ENCODE measurements around the gene B4GALNT4. TPM values are rescaled to one million over a fixed set of nuclear protein-coding genes. Genes with fewer than 3 reads are reported as not detected.

The B4GALNT4 gene
- total RNA-seq, 1 donor from 2014 or later = 1.5 TPM

DNA sequence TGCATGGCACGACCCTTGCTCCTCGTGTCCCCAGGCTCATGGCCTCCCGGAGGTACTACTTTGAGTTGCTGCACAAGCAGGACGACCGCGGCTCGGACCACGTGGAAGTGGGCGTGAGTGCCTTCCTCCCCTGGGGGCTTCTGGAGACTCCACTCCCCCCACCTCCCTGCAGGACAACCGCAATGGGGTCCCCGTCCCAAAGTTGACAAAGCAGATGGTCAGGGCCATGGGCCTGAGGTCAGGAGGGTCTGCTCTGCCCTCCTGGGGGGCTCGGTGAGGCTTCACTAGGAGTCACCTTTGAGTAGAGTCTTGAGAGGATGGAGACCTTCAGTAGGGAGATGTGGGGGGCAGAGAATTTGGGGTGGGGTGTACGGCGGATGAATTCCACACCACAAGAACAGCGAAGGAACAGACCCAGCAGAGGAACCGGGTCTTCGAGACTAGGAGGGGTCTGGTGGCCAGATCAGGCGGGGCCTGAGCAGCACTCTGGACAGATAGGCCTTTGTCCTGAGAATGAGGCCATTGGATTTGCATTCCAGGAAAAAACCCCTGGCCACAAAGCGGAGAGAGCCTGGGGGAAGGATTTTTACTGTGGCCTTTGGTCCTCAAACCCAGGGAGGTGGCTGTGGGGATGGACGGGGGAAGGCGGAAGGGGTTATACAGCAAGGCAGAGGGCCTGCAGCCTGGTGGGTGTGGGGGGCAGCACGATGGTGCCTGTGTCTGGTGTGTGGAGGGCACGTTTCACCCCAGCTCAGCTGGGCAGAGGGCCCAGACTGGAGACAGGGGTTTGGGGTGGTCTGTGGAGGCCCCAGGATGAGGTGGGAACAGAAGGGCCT is 4.6 kb downstream of the B4GALNT4 start:
- H3K36me3 ChIP-seq = no peaks in the 10 kb centered on the region
- TF ChIP-seq, protein P1, sequence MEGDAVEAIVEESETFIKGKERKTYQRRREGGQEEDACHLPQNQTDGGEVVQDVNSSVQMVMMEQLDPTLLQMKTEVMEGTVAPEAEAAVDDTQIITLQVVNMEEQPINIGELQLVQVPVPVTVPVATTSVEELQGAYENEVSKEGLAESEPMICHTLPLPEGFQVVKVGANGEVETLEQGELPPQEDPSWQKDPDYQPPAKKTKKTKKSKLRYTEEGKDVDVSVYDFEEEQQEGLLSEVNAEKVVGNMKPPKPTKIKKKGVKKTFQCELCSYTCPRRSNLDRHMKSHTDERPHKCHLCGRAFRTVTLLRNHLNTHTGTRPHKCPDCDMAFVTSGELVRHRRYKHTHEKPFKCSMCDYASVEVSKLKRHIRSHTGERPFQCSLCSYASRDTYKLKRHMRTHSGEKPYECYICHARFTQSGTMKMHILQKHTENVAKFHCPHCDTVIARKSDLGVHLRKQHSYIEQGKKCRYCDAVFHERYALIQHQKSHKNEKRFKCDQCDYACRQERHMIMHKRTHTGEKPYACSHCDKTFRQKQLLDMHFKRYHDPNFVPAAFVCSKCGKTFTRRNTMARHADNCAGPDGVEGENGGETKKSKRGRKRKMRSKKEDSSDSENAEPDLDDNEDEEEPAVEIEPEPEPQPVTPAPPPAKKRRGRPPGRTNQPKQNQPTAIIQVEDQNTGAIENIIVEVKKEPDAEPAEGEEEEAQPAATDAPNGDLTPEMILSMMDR (IDR thresholded peaks at IDR 0.05; ENCODE audit: borderline replicate concordance) = no peak
- H3K27ac ChIP-seq (replicated peaks) = no peak overlapping the region
- no peaks in the 10 kb centered on the region for H3K9me3 ChIP-seq (replicated peaks)
- peaks cover 63% of the 10 kb centered on the region for H3K27me3 ChIP-seq (ENCODE audit: low read depth)
- no peak for DNase-seq
- peaks cover 1% of the 10 kb centered on the region for H3K4me1 ChIP-seq
- H3K4me3 ChIP-seq = no peak overlapping the region
- intact Hi-C loops (cut with micrococcal nuclease) = no loop called here

DNA sequence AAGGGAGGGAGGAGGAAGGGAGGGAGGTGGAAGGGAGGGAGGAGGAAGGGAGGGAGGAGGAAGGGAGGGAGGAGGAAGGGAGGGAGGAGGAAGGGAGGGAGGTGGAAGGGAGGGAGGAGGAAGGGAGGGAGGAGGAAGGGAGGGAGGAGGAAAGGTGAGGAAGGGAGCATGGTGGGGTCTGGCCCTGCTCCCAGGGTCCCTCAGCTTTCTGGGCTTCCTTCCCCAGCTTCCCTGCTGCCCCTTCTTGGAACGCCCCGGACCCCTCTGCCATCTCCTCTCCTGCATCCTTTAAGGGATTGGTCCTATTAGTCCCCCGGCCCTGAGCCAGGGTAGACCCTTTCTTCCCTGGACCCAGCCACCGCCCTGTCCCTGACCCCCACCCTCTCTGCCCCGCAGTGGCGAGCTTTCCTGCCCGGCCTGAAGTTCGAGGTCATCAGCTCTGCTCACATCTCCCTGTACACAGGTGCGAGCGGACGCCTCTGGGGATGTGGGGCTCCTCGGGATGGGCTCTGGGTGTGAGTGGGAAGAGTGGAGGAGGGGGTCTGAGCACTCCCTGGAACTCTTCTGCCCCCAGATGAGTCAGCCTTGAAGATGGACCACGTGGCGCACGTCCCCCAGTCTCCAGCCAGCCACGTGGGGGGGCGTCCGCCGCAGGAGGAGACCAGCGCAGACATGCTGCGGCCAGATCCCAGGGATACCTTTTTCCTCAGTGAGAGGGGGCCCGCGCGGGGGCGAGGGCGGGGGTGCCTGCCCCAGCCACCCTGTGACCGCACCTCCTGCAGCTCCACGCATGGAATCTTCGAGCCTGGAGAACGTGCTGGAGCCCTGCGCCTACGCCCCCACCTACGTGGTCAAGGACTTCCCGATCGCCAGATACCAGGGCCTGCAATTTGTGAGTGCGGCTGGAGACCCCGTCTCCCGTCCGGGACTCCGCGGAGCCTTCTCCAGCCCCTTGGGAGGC is 6.0 kb downstream of the B4GALNT4 start:
- Histone ChIP-seq H3K4me1 (no peaks in the 10 kb centered on the region), H3K27me3 (ENCODE audit: low read depth) (peaks cover 71% of the 10 kb centered on the region), H3K27ac (replicated peaks) (no peak overlapping the region), H3K9me3 (replicated peaks) (no peaks in the 10 kb centered on the region), H3K4me3 (no peak overlapping the region), H3K36me3 (no peaks in the 10 kb centered on the region)
- intact Hi-C loops (cut with micrococcal nuclease) = no loop called here
- DNase-seq = no peak
- TF ChIP-seq, protein P1 (IDR thresholded peaks at IDR 0.05; ENCODE audit: borderline replicate concordance) = no peak

DNA sequence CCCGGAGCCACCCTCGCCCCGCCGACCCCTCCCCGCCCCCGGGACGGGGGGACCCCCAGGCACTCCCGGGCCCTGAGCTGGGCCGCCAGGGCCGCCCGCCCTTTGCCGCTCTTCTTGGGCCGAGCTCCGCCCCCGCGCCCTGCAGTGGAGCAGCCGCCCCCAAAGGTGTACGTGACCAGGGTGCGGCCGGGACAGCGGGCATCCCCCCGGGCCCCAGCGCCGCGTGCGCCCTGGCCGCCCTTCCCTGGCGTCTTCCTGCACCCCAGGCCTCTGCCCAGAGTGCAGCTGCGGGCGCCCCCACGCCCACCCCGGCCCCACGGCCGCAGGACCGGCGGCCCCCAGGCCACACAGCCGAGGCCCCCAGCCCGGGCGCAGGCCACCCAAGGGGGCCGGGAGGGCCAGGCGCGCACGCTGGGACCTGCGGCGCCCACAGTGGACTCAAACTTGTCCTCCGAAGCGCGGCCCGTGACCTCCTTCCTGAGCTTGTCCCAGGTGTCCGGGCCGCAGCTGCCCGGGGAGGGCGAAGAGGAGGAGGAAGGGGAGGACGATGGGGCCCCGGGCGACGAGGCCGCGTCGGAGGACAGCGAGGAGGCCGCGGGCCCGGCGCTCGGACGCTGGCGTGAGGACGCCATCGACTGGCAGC is 7.4 kb downstream of the B4GALNT4 start:
- intact Hi-C loops (cut with micrococcal nuclease) = no loop called here
- H3K36me3 ChIP-seq = no peaks in the 10 kb centered on the region
- H3K4me3 ChIP-seq = no peak overlapping the region
- no peak for DNase-seq
- H3K27me3 ChIP-seq (ENCODE audit: low read depth) = peaks cover 70% of the 10 kb centered on the region
- H3K4me1 ChIP-seq = no peaks in the 10 kb centered on the region
- no peaks in the 10 kb centered on the region for H3K9me3 ChIP-seq (replicated peaks)
- TF ChIP-seq, protein P1 (IDR thresholded peaks at IDR 0.05; ENCODE audit: borderline replicate concordance) = no peak
- no peak overlapping the region for H3K27ac ChIP-seq (replicated peaks)

DNA sequence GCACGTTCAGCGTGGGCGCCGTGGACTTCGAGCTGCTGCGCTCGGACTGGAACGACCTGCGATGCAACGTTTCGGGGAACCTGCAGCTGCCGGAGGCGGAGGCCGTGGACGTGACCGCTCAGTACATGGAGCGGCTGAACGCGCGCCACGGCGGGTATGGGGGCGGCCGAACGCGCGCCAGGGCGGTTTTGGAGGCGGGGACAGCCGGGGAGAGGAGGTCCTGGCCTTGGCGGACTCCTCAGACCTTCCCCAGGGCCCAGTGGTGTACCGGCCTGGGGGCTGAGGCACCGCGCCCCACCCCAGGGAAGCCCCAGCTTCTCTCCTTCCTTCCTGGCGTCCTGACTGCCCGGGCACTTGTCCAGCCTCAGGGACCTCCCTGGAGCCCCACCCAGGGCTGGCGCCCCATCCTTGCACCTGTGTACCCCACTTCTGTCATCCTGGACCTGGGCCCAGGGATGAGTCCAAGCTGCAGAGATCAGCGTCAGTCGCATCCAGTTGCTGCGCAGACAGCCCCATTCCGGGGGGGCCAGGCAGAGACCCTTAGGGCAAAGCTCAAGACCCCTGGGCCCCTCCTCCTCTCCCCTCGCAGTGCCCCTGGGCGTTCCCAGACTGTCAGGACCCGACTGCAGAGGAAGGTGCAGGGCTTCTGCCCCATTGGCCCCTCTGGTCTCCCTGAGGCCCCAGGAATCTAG is 8.0 kb downstream of the B4GALNT4 start:
- TF ChIP-seq, protein P1 (IDR thresholded peaks at IDR 0.05; ENCODE audit: borderline replicate concordance) = no peak
- DNase-seq = no peak
- Histone ChIP-seq H3K36me3 (no peaks in the 10 kb centered on the region), H3K4me1 (no peaks in the 10 kb centered on the region), H3K9me3 (replicated peaks) (no peaks in the 10 kb centered on the region), H3K27me3 (ENCODE audit: low read depth) (peaks cover 71% of the 10 kb centered on the region), H3K27ac (replicated peaks) (no peak overlapping the region), H3K4me3 (no peak overlapping the region)
- intact Hi-C loops (cut with micrococcal nuclease) = no loop called here
